ENCODE results near the gene ADAMTS8.

ADAMTS8 gene

GRCh38 chr11:130428316-130429119 is at the start of gene ADAMTS8:
Gene ADAMTS8 (minus strand): TSS chr11:130428609. CDS start chr11:130428286, 323 bp downstream.
- DNase-seq (ENCODE audit: extremely low read depth in 1 of 2, low read depth in 1 of 2), result no peak

- no peak for DNase-seq (ENCODE audit: extremely low read depth in 1 of 2, low read depth in 1 of 2)
Measured at GRCh38 chr11:130477586-130478203, 49.3 kb upstream of the ADAMTS8 start.

GRCh38 chr11:130476922-130477491 is 48.6 kb upstream of the ADAMTS8 start:
- no peak for DNase-seq (ENCODE audit: extremely low read depth in 1 of 2, low read depth in 1 of 2)

- no peak for DNase-seq (ENCODE audit: extremely low read depth in 1 of 2, low read depth in 1 of 2)
Measured at GRCh38 chr11:130476200-130476921, 48.0 kb upstream of the ADAMTS8 start.

GRCh38 chr11:130475426-130476053 is 47.1 kb upstream of the ADAMTS8 start:
- DNase-seq (ENCODE audit: extremely low read depth in 1 of 2, low read depth in 1 of 2), result no peak

GRCh38 chr11:130474637-130475400 is 46.4 kb upstream of the ADAMTS8 start:
- DNase-seq (ENCODE audit: extremely low read depth in 1 of 2, low read depth in 1 of 2), result no peak

- DNase-seq (ENCODE audit: extremely low read depth in 1 of 2, low read depth in 1 of 2), result no peak
Measured at GRCh38 chr11:130473795-130474377, 45.5 kb upstream of the ADAMTS8 start.

- DNase-seq (ENCODE audit: extremely low read depth in 1 of 2, low read depth in 1 of 2), result no peak
Measured at GRCh38 chr11:130473056-130473794, 44.8 kb upstream of the ADAMTS8 start.

- no peak for DNase-seq (ENCODE audit: extremely low read depth in 1 of 2, low read depth in 1 of 2)
Measured at GRCh38 chr11:130472434-130472961, 44.1 kb upstream of the ADAMTS8 start.

- no peak for DNase-seq (ENCODE audit: extremely low read depth in 1 of 2, low read depth in 1 of 2)
Measured at GRCh38 chr11:130471731-130472433, 43.5 kb upstream of the ADAMTS8 start.

- DNase-seq (ENCODE audit: extremely low read depth in 1 of 2, low read depth in 1 of 2), result no peak
Measured at GRCh38 chr11:130470832-130471706, 42.7 kb upstream of the ADAMTS8 start.

GRCh38 chr11:130469181-130469580 is 40.8 kb upstream of the ADAMTS8 start:
- DNase-seq (ENCODE audit: extremely low read depth in 1 of 2, low read depth in 1 of 2), result no peak

GRCh38 chr11:130467116-130467900 is 38.9 kb upstream of the ADAMTS8 start:
- no peak for DNase-seq (ENCODE audit: extremely low read depth in 1 of 2, low read depth in 1 of 2)

- DNase-seq (ENCODE audit: extremely low read depth in 1 of 2, low read depth in 1 of 2), result no peak
Measured at GRCh38 chr11:130465263-130465662, 36.9 kb upstream of the ADAMTS8 start.

GRCh38 chr11:130464291-130464812 is 35.9 kb upstream of the ADAMTS8 start:
- DNase-seq (ENCODE audit: extremely low read depth in 1 of 2, low read depth in 1 of 2), result no peak

- DNase-seq (ENCODE audit: extremely low read depth in 1 of 2, low read depth in 1 of 2), result no peak
Measured at GRCh38 chr11:130462931-130463330, 34.5 kb upstream of the ADAMTS8 start.

All from stimulated activated CD8-positive, alpha-beta memory T cell treated with anti-CD3 and anti-CD28 coated beads, Interleukin-7, amount 100 ng/mL, for 48 hours (primary cell).